Stromal cell of bone marrow (primary cell): Measurements from ENCODE around the gene PLCD4.

Experiments
- DNase-seq: peaks from one replicate; pipeline ENCODE4 v3.0.0-alpha.2; 2012; ENCODE audit warnings: low read depth

Gene PLCD4

DNA sequence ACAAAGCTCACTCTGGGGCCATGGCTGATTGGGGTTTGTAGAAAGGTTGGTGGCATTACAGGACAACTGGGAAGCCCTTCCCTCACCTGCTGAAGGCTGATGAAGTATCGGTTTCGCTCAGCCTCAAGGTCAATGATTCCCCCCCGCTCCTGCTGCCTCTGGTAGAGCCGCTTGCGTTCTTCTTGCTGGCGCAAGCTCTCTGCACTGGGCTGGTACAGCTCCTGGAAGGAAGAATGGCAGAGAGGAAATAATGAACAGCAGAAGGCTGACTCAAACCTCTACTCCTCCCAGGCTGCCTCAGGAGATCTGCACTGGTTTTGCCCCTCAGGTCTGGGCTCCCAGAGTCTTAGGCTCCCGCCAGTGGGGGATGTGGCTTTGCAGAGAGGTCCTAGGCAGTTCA is 57.0 kb downstream of the PLCD4 start:
- no peak for DNase-seq

DNA sequence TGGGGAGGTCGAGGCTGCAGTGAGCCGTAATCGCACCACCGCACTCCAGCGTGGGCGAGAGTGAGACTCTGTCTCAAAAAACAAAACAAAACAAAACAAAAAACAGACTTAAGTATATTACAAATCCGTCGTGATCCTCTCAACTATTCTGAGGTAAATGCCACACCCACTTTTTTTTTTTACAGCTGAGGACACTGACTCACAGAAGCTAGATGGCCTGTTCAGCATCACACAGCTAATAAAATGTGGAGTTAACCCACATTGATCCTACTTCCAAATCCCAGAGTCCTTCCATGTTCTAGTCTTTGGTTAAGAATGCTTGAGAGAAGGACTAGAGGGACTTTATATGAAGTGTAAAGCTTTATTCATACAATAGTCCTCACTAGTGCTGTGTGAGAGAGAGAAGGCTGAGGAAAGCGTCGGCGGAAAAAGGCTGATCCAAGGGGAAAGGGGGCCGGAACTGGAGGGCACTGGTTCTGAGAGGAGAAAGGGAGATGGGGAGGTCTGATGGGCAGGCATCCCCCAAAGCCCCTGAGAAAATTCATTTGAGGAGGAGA is 63.5 kb downstream of the PLCD4 start:
- DNase-seq: no peak

DNA sequence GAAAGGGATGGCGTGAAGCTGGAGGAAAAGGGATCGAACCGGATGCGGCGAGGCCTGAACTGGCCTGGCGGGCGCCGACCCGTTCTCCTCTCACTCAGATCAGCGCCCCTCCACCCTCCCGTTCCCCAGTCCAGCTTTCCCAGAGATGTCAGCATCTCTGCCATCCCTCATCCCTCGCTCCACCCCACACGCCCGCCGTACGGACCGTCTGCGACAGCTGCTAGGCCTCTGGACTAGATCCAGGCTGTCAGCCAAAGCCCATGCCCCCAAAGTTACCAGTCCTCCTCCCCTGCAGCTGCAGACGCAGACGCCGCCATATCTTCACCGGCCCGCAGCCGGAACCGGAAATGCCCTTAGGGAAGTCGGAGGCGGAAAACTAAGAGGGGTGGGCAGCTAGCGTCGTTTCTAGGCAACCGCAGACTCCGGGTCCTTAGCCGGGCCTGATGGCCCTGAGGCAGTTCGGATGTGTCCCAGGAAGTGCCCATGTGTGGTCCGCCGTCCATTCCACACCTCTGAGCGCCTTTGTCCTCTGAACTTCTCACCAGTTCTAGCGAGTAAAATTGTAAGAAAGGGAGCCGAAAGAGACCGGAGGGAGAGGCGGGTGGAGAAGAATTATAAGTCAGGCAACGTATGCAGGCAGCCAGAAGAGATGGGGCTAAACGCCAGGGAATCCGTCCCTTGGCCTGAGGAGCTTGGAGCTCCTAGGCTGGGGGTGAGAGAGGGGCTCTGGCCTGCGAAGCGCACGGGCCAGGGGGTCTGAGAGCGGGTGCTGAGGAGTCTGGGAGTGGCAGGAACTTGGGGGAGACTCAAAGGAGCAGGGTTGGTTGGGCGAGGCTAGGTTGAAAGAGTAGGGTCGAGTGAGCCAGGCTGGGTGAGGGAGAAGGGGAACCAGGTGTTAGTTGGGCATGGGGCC is 64.2 kb downstream of the PLCD4 start, which contains the start of the genes RNF25 and STK36:
RNF25 (minus strand) TSS at position 349 of the 913 bp plus-strand sequence; CDS start at position 317, 32 bp downstream.
STK36 (plus strand) TSS at position 433 of the 913 bp plus-strand sequence. CDS start 744 bp downstream, outside the sequence.
- peak; percentile 85 for DNase-seq

DNA sequence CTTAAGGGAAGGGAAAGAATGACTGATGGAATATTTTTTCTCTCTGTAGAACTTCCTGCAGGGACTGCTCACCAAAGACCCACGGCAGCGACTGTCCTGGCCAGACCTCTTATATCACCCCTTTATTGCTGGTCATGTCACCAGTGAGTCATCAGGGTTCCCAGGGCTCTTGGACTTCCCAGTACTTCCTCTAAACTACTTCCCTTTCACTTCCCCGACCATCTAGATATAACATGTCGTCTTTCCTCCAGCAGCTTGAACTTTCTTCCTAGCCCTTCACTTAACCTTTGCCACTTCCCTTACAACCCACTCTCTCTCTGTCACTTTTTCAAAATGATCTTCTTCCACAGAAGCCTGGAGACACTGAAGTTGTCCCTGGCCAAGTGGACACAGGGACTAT is 71.4 kb downstream of the PLCD4 start:
- DNase-seq: no peak

- no peak for DNase-seq
Measured at GRCh38 chr2:218680061-218680460, 72.4 kb downstream of the PLCD4 start.
